PC-9 (cell line): ENCODE data around the gene ESPN. TPM values are rescaled to one million over a fixed set of nuclear protein-coding genes. Genes with fewer than 3 reads are reported as not detected.
A peak's percentile ranks its signal among the peaks of the same experiment; 100 is the strongest.

Experiments used
- BruUV-seq: library from RNA; stranded (reverse); fragments of 400-500 nt; replicated peaks from 2 replicates; lab custom pipeline; 2021; lab: Mats Ljungman, UMichigan
- CTCF ChIA-PET: fragments of 300-600 bp; sonication (Branson Sonifier 250); formaldehyde crosslinking; loops from one replicate; lab custom pipeline; 2022; ENCODE audit warnings: antibody characterized with exemption; lab: Charles Lee
- POLR2A ChIA-PET: fragments of 300-600 bp; sonication (Branson Sonifier 250); formaldehyde crosslinking; loops from one replicate; lab custom pipeline; 2022; ENCODE audit warnings: antibody characterized with exemption; ENCODE audit not compliant: unreplicated experiment; lab: Charles Lee
- DNase-seq, 2 experiments: peaks; one replicate each; pipeline versions ENCODE4 v3.0.0 to v3.0.0-alpha.2; 2015 to 2022; ENCODE audit warnings: mixed read lengths in 1 of 2
- H2AFZ ChIP-seq: fragments of 200-600 bp; sonication (generic); 2 replicates; pipeline ENCODE4 v1.8.1; 2017; ENCODE audit warnings: antibody characterized with exemption
- H3F3A ChIP-seq: fragments of 200-600 bp; sonication (generic); 2 replicates; pipeline ENCODE4 v1.8.1; 2017; ENCODE audit warnings: antibody characterized with exemption, mild to moderate bottlenecking, low read depth; ENCODE audit not compliant: insufficient read depth
- H3K27ac ChIP-seq: fragments of 200-600 bp; sonication (generic); 2 replicates; pipeline ENCODE4 v1.6.1; 2016; ENCODE audit warnings: mixed run types
- H3K27me3 ChIP-seq: fragments of 200-600 bp; sonication (generic); 2 replicates; pipeline ENCODE4 v1.6.1; 2016; ENCODE audit warnings: low read depth, mixed run types; ENCODE audit not compliant: insufficient read depth
- H3K36me3 ChIP-seq: fragments of 200-600 bp; sonication (generic); 2 replicates; pipeline ENCODE4 v1.6.1; 2016; ENCODE audit warnings: low read depth, mixed run types
- H3K4me1 ChIP-seq: fragments of 200-600 bp; sonication (generic); replicated peaks from 2 replicates; pipeline ENCODE4 v1.6.1; 2016; ENCODE audit warnings: mixed run types; ENCODE audit not compliant: insufficient read depth
- H3K4me2 ChIP-seq: fragments of 200-600 bp; sonication (generic); 2 replicates; pipeline ENCODE4 v1.6.1; 2017; ENCODE audit warnings: mixed run types
- H3K4me3 ChIP-seq: fragments of 200-600 bp; sonication (generic); 2 replicates; pipeline ENCODE4 v1.6.1; 2016; ENCODE audit warnings: mixed run types
- H3K79me2 ChIP-seq: fragments of 200-600 bp; sonication (generic); 2 replicates; pipeline ENCODE4 v1.6.1; 2017; ENCODE audit warnings: low read depth, mixed run types
- H3K9me2 ChIP-seq: fragments of 200-600 bp; sonication (generic); 2 replicates; pipeline ENCODE4 v1.8.1; 2017; ENCODE audit warnings: mild to moderate bottlenecking; ENCODE audit not compliant: insufficient read depth
- H3K9me3 ChIP-seq: fragments of 200-600 bp; sonication (generic); 2 replicates; pipeline ENCODE4 v1.8.1; 2016; ENCODE audit warnings: low read depth; ENCODE audit not compliant: insufficient read depth
- H4K20me1 ChIP-seq: fragments of 200-600 bp; sonication (generic); 2 replicates; pipeline ENCODE4 v1.8.1; 2017; ENCODE audit not compliant: insufficient read depth
- EZH2 ChIP-seq: fragments of 200-600 bp; sonication (generic); IDR thresholded peaks from 2 replicates; pipeline ENCODE4 v1.8.0; 2017; ENCODE audit warnings: antibody characterized with exemption, low read depth
- intact Hi-C: fragments of 100-400 bp; cut with micrococcal nuclease; formaldehyde crosslinking; loops from one replicate; pipeline ENCODE4 v1.10.0; 2022; ENCODE audit not compliant: unreplicated experiment
- total RNA-seq: library from RNA; stranded (reverse); gene quantifications from 2 replicates; pipeline ENCODE4 v1.2.3, GENCODE V29; 2021
- TF ChIP-seq, protein P1 (sequence below): fragments of 200-600 bp; sonication (generic); conservative IDR thresholded peaks from 2 replicates; pipeline ENCODE4 v1.6.1; 2017; ENCODE audit warnings: mixed run types, antibody characterized with exemption, mild to moderate bottlenecking, moderate library complexity

Gene ESPN
- total RNA-seq, 1 experiment from 2014 or later = 18.6 TPM

DNA sequence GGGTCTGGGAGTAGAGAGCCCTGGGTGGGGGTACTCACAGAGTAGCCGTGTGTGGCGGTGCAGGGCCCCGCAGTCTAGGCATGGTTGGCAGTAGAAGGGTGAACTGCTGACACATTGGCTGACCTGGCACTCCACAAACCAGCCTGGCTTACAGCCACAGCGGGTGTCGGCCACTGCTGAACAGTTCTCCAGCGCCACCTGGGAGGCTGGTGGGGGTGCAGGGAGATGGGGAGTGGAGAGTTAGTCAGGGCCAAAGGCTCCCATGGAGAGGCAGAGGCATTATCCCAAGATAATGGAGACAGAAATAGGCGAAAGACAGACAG, 39.9 kb downstream of the ESPN start:
- H3K27me3 ChIP-seq = no peaks in the 10 kb centered on the region
- ChIA-PET POLR2A (no interaction called here), CTCF (no interaction called here)
- DNase-seq = peak in 1 of 2 experiments; percentile 50
- TF ChIP-seq, protein P1, sequence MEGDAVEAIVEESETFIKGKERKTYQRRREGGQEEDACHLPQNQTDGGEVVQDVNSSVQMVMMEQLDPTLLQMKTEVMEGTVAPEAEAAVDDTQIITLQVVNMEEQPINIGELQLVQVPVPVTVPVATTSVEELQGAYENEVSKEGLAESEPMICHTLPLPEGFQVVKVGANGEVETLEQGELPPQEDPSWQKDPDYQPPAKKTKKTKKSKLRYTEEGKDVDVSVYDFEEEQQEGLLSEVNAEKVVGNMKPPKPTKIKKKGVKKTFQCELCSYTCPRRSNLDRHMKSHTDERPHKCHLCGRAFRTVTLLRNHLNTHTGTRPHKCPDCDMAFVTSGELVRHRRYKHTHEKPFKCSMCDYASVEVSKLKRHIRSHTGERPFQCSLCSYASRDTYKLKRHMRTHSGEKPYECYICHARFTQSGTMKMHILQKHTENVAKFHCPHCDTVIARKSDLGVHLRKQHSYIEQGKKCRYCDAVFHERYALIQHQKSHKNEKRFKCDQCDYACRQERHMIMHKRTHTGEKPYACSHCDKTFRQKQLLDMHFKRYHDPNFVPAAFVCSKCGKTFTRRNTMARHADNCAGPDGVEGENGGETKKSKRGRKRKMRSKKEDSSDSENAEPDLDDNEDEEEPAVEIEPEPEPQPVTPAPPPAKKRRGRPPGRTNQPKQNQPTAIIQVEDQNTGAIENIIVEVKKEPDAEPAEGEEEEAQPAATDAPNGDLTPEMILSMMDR = no peak
- TF ChIP-seq EZH2 = no peak
- no peak overlapping the region for H3K4me2 ChIP-seq
- H3K4me1 ChIP-seq = no peaks in the 10 kb centered on the region
- H4K20me1 ChIP-seq = no peaks in the 10 kb centered on the region
- no peak overlapping the region for H3K4me3 ChIP-seq
- BruUV-seq = no TSS peak
- H3K9me2 ChIP-seq = no peaks in the 10 kb centered on the region
- H3K36me3 ChIP-seq = no peaks in the 10 kb centered on the region
- H2AFZ ChIP-seq = no peak overlapping the region
- H3K9me3 ChIP-seq = no peaks in the 10 kb centered on the region
- H3K79me2 ChIP-seq = no peaks in the 10 kb centered on the region
- intact Hi-C loops = no loop called here
- H3F3A ChIP-seq = no peaks in the 10 kb centered on the region
- no peak overlapping the region for H3K27ac ChIP-seq

DNA sequence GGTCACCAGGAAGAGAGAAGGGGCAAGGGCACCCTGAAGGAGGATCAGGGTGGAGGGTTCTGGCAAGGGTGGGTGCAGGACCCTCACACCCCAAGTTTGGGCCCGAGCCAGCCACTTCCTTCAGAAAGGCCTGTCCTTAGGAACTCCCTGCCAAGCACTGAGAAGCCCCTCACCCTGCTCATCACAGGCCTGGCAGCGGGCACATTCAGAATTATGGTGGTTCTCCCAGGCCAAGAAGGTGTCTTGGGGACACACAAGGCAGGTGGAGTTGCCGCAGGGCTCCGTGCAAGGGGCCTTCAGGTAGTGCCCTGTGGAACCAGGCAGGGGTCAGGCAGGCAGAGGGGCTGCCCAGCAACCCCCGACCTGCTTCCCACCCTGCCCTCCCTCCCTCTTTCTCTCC, 40.3 kb downstream of the ESPN start:
- Histone ChIP-seq H3F3A (no peaks in the 10 kb centered on the region), H3K4me1 (no peaks in the 10 kb centered on the region), H3K79me2 (no peaks in the 10 kb centered on the region), H3K27ac (no peak overlapping the region), H4K20me1 (no peaks in the 10 kb centered on the region), H2AFZ (no peak overlapping the region), H3K4me2 (no peak overlapping the region), H3K9me2 (no peaks in the 10 kb centered on the region), H3K27me3 (no peaks in the 10 kb centered on the region), H3K4me3 (no peak overlapping the region), H3K9me3 (no peaks in the 10 kb centered on the region), H3K36me3 (no peaks in the 10 kb centered on the region)
- CTCF ChIA-PET = no interaction called here
- BruUV-seq = no TSS peak
- intact Hi-C loops = no loop called here
- POLR2A ChIA-PET = no interaction called here
- DNase-seq = no peak
- TF ChIP-seq, protein P1 = no peak

DNA sequence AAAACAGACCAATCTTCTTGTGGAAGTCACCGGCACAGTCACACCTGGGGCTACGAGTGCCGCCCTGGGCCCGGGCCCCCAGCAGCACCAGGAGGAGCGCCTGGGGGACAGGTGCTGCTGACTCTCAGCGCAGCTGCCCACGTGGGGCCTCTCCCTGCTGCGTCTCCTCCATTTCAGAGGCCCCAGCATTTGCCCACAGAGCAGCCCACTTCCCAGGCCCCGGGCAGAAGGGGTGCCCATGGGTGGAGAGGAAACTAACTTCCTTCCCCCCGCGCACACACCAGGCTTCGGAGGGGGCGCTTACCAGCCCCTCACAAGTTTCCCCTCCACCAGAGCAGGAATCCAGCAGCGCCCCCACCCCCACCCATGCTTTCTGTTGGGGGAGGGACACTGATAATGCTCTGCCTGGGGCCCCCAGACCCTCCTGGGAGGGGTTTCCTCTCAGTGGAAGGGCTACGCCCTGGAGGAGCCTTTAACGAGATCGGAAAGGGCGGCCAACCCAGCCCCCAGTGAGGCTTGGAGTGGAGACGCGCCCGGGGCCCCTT, 41.0 kb downstream of the ESPN start:
- no peaks in the 10 kb centered on the region for H3F3A ChIP-seq
- H3K4me2 ChIP-seq = no peak overlapping the region
- H2AFZ ChIP-seq = no peak overlapping the region
- H3K4me1 ChIP-seq = no peaks in the 10 kb centered on the region
- no TSS peak for BruUV-seq
- ChIA-PET POLR2A (no interaction called here), CTCF (no interaction called here)
- H3K27ac ChIP-seq = no peak overlapping the region
- H3K27me3 ChIP-seq = no peaks in the 10 kb centered on the region
- no peak for DNase-seq
- no peaks in the 10 kb centered on the region for H3K79me2 ChIP-seq
- intact Hi-C loops = no loop called here
- no peaks in the 10 kb centered on the region for H4K20me1 ChIP-seq
- H3K36me3 ChIP-seq = no peaks in the 10 kb centered on the region
- H3K4me3 ChIP-seq = no peak overlapping the region
- H3K9me3 ChIP-seq = no peaks in the 10 kb centered on the region
- TF ChIP-seq, protein P1 = no peak
- no peak for TF ChIP-seq EZH2
- no peaks in the 10 kb centered on the region for H3K9me2 ChIP-seq
